ENCODE data around the gene TMEM54. TPM values are rescaled to one million over a fixed set of nuclear protein-coding genes. Genes with fewer than 3 reads are reported as not detected.

Gene TMEM54
- total and polyA plus RNA-seq, 10 of the 15 experiments (the other 5 are each of a cell fraction or from before 2014, with no cell fraction given) = 0.07 to 0.94 (median 0.56) TPM; not detected in 1

- Histone ChIP-seq H3K27me3 (replicated peaks in 1 of 2; ENCODE audit: control insufficient read depth in 2 of 2, insufficient read depth in 2 of 2, low read length in 1 of 2) (no peaks in the 10 kb centered on the region), H3K79me2 (ENCODE audit: control insufficient read depth, insufficient read depth, low read length) (no peaks in the 10 kb centered on the region), H2AFZ (ENCODE audit: control insufficient read depth, low read depth, low read length) (no peak overlapping the region), H3K4me2 (ENCODE audit: control insufficient read depth, insufficient read depth) (no peak overlapping the region), H3K27ac (ENCODE audit: control insufficient read depth, insufficient read depth) (no peak overlapping the region), H3K4me1 (ENCODE audit: control insufficient read depth, insufficient read depth, low read length) (peaks cover 10% of the 10 kb centered on the region), H3K9me3 (replicated peaks; ENCODE audit: control insufficient read depth, insufficient read depth, low read length) (no peaks in the 10 kb centered on the region), H3K9ac (ENCODE audit: control insufficient read depth, insufficient read depth, low read length) (no peak overlapping the region), H4K20me1 (ENCODE audit: control insufficient read depth, insufficient read depth) (no peaks in the 10 kb centered on the region), H3K4me3 (no peak overlapping the region), H3K36me3 (ENCODE audit: control insufficient read depth in 2 of 2, insufficient read depth in 2 of 2, low read length in 1 of 2) (no peaks in the 10 kb centered on the region)
- ChIA-PET SMC1A (ENCODE audit: uncharacterized antibody, unreplicated experiment) (interaction anchor here (1.0 kb wide), 1 partner anchor 172 kb away, joined by 3 read pairs; no protein-coding TSS in a partner anchor), RAD21 (ENCODE audit: unreplicated experiment) (interaction anchor here (0.7 kb wide), 1 partner anchor 357 kb away, joined by 4 read pairs; no protein-coding TSS in a partner anchor), POLR2A (interaction anchor here (0.6 kb wide), 1 partner anchor 195 kb away, joined by 5 read pairs; no protein-coding TSS in a partner anchor), CTCF (interaction anchor here (0.8 to 1.4 kb wide), 5 partner anchors 39 to 253 kb away, joined by 3 to 11 read pairs (median 3); no protein-coding TSS in a partner anchor)
- intact Hi-C loops (cut with micrococcal nuclease; ENCODE audit: unreplicated experiment) = loop anchor here (10.0 kb wide), 1 partner anchor 353 kb away; no protein-coding TSS in a partner anchor
- no peak for FAIRE-seq
- in situ Hi-C loops (cut with MboI) = no loop called here
- BruUV-seq (replicated peaks) = no TSS peak
- TF ChIP-seq MEF2A (IDR thresholded peaks at IDR 0.05; ENCODE audit: insufficient read depth, low read depth, low read length) (no peak), SMAD1 (IDR thresholded peaks at IDR 0.05; ENCODE audit: low read depth, partially characterized antibody) (no peak), CHD2 (IDR thresholded peaks at IDR 0.05; ENCODE audit: borderline replicate concordance, low read depth, low read length) (no peak), RAD21 (IDR thresholded peaks at IDR 0.05; ENCODE audit: insufficient read depth, low read depth, low read length) (no peak), JUNB (IDR thresholded peaks at IDR 0.05) (no peak), EP300 (IDR thresholded peaks at IDR 0.05; ENCODE audit: borderline replicate concordance in 1 of 2, control insufficient read depth in 1 of 2, low read depth in 2 of 2, low read length in 2 of 2) (no peak), ZNF384 (IDR thresholded peaks at IDR 0.05; ENCODE audit: borderline replicate concordance, low read depth, low read length) (no peak), ZNF274 (IDR thresholded peaks at IDR 0.05; ENCODE audit: insufficient read depth, insufficient read length) (no peak)
- no peak for ATAC-seq
- 45% methylated on average over 6 of the region's 6 CpGs for WGBS (ENCODE audit: insufficient coverage, insufficient replicate concordance, low lambda C conversion rate, missing lambda C conversion rate)
- no peak for DNase-seq (ENCODE audit: low read depth, low spot score)
Measured at GRCh38 chr1:32878183-32878582, 23.0 kb downstream of the TMEM54 start.

Measured in GM12878 (cell line).